GM13977 (cell line): ENCODE measurements around the gene ATP5MG.

Source experiments
- DNase-seq: peaks from one replicate; pipeline ENCODE4 v3.0.0; 2012; ENCODE audit warnings: low spot score
- CTCF ChIP-seq: IDR thresholded peaks from 2 replicates; pipeline ENCODE4 v1.5.1; 2012; ENCODE audit warnings: mild to moderate bottlenecking, control low read depth; ENCODE audit not compliant: insufficient read depth; ENCODE audit errors: extremely low read depth, missing control alignments
- in situ Hi-C: fragments of 300-500 bp; cut with MboI; formaldehyde crosslinking; loops from one replicate; pipeline ENCODE4 v1.12.0; 2022; ENCODE audit warnings: low sequenced_read_pairs, low pct_unique_long_range_greater_than_20kb, mixed read lengths, inconsistent platforms; ENCODE audit not compliant: unreplicated experiment

ATP5MG gene

DNA sequence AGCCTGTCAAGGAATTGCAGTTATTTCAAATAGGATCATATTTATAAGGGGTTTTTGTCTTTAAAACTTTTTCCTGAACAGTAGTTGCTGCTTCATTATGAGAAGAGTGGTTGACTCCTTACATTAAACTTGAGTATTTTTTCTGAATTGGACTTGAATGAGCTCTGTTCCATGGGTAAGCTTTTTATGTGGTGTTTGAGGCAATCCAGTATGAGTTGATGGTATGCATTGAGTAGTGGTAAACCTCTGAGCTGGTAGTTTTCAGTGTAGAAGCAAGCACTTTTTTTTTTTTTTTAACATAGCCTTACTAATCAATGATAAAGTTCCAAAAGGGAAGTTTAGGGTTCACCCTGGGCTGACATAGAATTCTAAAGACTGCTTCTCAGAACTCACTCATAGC lies 38.2 kb downstream of the ATP5MG start:
- TF ChIP-seq CTCF = no peak
- no peak for DNase-seq
- in situ Hi-C loops = no loop called here

GRCh38 chr11:118441770-118442275 lies 40.4 kb downstream of the ATP5MG start:
- DNase-seq = no peak
- no peak for TF ChIP-seq CTCF
- in situ Hi-C loops = no loop called here

DNA sequence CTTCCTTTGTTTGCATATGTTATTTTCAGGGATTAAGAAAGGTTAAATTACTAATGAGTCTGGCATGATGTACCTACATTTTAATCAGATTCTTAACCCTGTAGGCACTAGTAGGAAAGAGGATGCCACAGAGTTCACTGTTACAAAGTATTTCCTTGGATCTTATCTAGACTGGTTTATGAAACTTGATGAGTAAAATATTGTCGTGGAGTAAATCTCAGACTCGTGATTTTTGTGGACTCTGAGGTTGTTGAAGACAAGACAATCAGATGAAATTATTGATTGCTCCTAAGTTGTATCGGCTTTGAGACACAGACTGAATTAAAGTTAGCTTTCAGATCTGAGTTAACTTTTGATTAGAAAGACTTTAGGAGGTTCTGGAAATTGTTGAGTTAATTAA lies 40.9 kb downstream of the ATP5MG start:
- in situ Hi-C loops = no loop called here
- TF ChIP-seq CTCF = no peak

DNA sequence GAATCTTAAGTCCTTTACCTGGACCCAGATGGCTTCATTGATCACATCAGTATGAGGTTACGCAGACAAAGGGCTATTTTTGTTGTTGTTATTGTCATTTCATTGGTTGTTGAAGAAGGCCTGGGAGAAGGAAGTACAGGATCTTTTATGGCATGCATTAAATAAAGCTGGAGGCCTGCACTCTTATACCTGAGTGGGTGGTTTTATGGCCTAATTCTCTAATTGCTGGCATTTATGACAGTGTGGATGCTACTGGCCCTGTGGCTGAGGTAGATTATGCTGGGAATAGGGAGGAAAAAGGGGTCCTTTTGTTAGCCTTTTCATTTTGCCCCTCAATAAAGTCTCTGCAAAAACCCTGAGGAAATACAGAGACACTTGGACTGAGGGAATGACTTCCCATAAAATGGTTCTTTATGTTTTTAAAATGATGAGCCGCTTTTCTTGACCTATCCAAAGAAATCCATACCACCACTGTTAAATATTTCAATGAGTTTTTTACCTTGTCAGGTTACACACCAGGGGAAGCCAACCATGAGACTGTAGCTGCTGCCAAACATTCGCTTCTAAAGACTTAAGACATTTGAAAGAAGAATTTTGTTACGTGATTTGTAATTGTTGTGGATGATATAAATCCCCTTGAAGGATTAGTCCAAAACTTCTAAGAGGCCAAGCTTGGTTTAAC lies 41.6 kb downstream of the ATP5MG start:
- DNase-seq = no peak
- TF ChIP-seq CTCF = no peak
- in situ Hi-C loops = no loop called here

More for the DNA sequence above, 40.9 kb downstream of the ATP5MG start:
- DNase-seq = no peak

DNA sequence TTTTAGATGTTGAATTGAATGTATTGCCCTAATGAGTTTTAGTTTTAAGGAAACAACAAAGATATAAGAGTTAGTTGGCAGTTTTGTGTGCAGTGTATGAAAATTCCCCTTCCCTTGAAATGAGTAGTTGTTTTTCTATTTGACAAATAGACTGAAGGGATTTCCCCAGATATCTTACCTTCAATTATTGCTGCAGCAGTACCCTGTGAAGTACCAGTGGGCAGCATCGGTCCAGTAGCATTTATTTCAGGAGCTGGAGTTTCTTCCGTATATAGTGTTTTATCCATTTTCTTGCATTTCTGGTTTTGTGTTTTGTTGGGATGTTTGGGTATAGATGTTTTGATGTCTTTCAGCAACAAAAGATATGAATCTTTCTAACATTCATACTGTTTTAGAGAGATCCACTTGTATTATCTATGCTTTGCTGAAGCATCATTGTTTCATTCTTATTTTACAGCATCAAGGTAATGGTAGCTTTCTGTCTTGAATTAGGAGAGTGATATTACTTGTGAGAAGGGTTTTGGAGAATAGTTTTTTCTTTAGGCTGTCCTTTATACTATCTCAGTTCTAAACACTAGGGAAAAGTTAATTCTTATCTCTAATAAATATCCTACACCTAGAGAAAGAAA lies 42.3 kb downstream of the ATP5MG start:
- in situ Hi-C loops = no loop called here
- peak; percentile 35 for DNase-seq
- no peak for TF ChIP-seq CTCF

GRCh38 chr11:118447423-118447822 lies 46.0 kb downstream of the ATP5MG start:
- TF ChIP-seq CTCF = no peak
- DNase-seq = no peak
- in situ Hi-C loops = no loop called here
